ENCODE measurements around the gene RIBC1. TPM values are rescaled to one million over a fixed set of nuclear protein-coding genes. Genes with fewer than 3 reads are reported as not detected.
"Not testable (repeated sequence)": the region's sequence is repeated elsewhere in the genome, so short reads cannot be mapped to it uniquely, and the experiment has no call there.

The RIBC1 gene
- total RNA-seq, 6 experiments from 2014 or later, result 0.21 to 0.43 (median 0.36) TPM

DNA sequence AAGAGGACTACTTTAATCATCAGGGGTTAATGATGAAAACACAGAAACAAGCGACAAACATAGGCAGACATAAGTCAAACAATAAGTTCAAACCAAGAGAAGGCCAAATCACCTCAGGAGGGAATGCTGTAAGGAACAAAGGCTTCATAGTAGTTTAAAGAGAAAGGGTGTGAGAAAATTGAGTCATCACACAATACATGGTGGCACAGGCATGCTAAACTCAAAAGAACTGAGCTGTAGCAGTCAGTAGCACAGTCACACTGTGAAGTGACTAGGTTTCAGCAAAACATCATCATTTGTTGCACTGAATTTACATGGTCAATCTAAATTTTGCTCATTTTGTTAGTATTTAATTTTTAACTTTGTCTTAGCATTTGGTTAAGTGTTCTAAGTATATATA is 24.5 kb upstream of the RIBC1 start:
- TF ChIP-seq CTCF (IDR thresholded peaks at IDR 0.05), result no peak
- no peak for DNase-seq
- Mint-ChIP-seq H3K9me3 (no peaks in the 10 kb centered on the region), H3K4me1 (ENCODE audit: low read depth) (no peaks in the 10 kb centered on the region; the same call in 1 of the 2 replicates), H3K36me3 (ENCODE audit: low read depth) (peaks cover 11% of the 10 kb centered on the region), H3K4me3 (no peak overlapping the region), H3K27me3 (ENCODE audit: insufficient read depth) (no peaks in the 10 kb centered on the region), H3K27ac (no peak overlapping the region)

DNA sequence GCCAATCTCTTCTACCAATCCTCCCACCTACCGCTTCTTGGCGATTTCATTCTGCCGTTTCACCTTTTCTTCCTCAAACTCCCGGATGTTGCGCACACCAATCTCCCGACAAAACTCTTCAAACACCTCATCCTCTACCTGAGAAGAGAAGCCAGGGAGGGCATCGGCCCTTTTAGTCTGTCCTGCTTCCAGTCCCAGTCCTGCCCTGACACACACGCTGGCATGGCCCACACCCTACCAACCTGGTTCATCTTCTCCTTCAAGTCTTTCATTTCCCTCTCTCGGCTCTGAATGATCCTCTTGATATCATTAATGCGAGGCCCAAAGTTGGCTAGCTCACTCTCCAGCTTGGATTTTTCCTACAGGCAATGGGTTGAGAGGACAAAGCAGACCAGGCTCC is 19.1 kb upstream of the RIBC1 start:
- no peak for DNase-seq
- H3K4me3 Mint-ChIP-seq, result no peak overlapping the region
- H3K9me3 Mint-ChIP-seq, result no peaks in the 10 kb centered on the region
- H3K36me3 Mint-ChIP-seq (ENCODE audit: low read depth), result peaks cover 11% of the 10 kb centered on the region
- no peaks in the 10 kb centered on the region for H3K27me3 Mint-ChIP-seq (ENCODE audit: insufficient read depth)
- no peaks in the 10 kb centered on the region; the same call in 1 of the 2 replicates for H3K4me1 Mint-ChIP-seq (ENCODE audit: low read depth)
- H3K27ac Mint-ChIP-seq, result no peak overlapping the region
- no peak for TF ChIP-seq CTCF (IDR thresholded peaks at IDR 0.05)

DNA sequence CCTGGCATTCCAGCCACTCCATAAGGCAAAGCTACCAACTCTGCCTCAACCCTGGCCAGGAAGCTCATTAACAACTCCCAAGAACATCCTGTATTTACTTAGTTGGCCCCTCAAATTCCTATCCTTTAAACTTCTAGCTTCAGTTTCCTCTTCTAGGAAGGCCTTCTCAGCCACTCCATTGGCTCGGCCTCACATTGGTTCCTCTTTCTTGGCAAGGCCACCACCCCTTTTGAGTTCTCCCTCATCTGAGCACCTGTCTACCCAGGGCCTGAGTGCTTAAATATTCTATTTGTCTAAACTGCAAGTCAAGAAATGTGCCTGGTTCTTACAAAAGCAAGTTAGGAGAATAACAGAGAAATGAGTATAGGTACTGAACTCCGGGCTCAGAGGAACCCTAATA is 10.2 kb upstream of the RIBC1 start:
- TF ChIP-seq CTCF (IDR thresholded peaks at IDR 0.05), result no peak
- Mint-ChIP-seq H3K4me1 (ENCODE audit: low read depth) (no peaks in the 10 kb centered on the region), H3K36me3 (ENCODE audit: low read depth) (peaks cover 4% of the 10 kb centered on the region; the same call in 1 of the 2 replicates), H3K27me3 (ENCODE audit: insufficient read depth) (no peaks in the 10 kb centered on the region; the same call in 1 of the 2 replicates), H3K27ac (no peak overlapping the region), H3K9me3 (no peaks in the 10 kb centered on the region), H3K4me3 (no peak overlapping the region)
- DNase-seq, result no peak

GRCh38 chrX:53420351-53420750 is 2.3 kb upstream of the RIBC1 start:
- not testable (repeated sequence) for H3K9me3 Mint-ChIP-seq; H3K27me3 Mint-ChIP-seq (ENCODE audit: insufficient read depth); H3K36me3 Mint-ChIP-seq (ENCODE audit: low read depth); DNase-seq; H3K27ac Mint-ChIP-seq
- H3K4me3 Mint-ChIP-seq, result peak overlapping the region; percentile 91; the same call in 1 of the 2 replicates
- peaks cover 32% of the 10 kb centered on the region for H3K4me1 Mint-ChIP-seq (ENCODE audit: low read depth)

GRCh38 chrX:53421125-53421524 is 1.5 kb upstream of the RIBC1 start:
- peak overlapping the region; percentile 94 for H3K27ac Mint-ChIP-seq
- H3K36me3 Mint-ChIP-seq (ENCODE audit: low read depth), result peaks cover 5% of the 10 kb centered on the region; the same call in 1 of the 2 replicates
- H3K27me3 Mint-ChIP-seq (ENCODE audit: insufficient read depth), result peaks cover 3% of the 10 kb centered on the region
- TF ChIP-seq CTCF (IDR thresholded peaks at IDR 0.05), result no peak
- peaks cover 32% of the 10 kb centered on the region for H3K4me1 Mint-ChIP-seq (ENCODE audit: low read depth)
- H3K4me3 Mint-ChIP-seq, result peak overlapping the region; percentile 91
- H3K9me3 Mint-ChIP-seq, result no peaks in the 10 kb centered on the region
- DNase-seq, result no peak

DNA sequence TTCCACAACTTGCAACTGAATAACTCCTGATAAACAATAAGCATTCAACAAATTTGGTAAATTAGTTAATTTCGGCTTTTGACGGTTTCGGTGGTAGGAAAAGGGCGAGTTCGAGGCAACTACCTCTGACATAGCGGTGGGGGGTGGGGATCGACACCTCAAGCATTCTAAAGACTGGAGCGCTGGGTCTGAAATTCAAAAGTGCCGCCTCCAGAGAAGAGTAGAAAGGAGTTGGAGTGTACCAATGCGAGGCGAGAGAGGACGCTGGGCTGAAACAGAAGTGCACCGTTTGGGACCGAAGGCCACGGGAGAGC is 944 bp upstream of the RIBC1 start:
- Mint-ChIP-seq H3K4me1 (ENCODE audit: low read depth) (peaks cover 32% of the 10 kb centered on the region), H3K9me3 (no peaks in the 10 kb centered on the region), H3K27ac (peak overlapping the region; percentile 94), H3K27me3 (ENCODE audit: insufficient read depth) (peaks cover 3% of the 10 kb centered on the region), H3K4me3 (peak overlapping the region; percentile 91), H3K36me3 (ENCODE audit: low read depth) (peaks cover 5% of the 10 kb centered on the region; the same call in 1 of the 2 replicates)
- no peak for DNase-seq
- TF ChIP-seq CTCF (IDR thresholded peaks at IDR 0.05), result no peak

Measured in HFFc6 (cell line).